ENCODE data around the gene CALM3.
"Not testable (repeated sequence)": the region's sequence is repeated elsewhere in the genome, so short reads cannot be mapped to it uniquely, and the experiment has no call there.

CALM3 gene

GRCh38 chr19:46626446-46626845 is 25.3 kb downstream of the CALM3 start:
- TF ChIP-seq, protein P1, sequence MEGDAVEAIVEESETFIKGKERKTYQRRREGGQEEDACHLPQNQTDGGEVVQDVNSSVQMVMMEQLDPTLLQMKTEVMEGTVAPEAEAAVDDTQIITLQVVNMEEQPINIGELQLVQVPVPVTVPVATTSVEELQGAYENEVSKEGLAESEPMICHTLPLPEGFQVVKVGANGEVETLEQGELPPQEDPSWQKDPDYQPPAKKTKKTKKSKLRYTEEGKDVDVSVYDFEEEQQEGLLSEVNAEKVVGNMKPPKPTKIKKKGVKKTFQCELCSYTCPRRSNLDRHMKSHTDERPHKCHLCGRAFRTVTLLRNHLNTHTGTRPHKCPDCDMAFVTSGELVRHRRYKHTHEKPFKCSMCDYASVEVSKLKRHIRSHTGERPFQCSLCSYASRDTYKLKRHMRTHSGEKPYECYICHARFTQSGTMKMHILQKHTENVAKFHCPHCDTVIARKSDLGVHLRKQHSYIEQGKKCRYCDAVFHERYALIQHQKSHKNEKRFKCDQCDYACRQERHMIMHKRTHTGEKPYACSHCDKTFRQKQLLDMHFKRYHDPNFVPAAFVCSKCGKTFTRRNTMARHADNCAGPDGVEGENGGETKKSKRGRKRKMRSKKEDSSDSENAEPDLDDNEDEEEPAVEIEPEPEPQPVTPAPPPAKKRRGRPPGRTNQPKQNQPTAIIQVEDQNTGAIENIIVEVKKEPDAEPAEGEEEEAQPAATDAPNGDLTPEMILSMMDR (IDR thresholded peaks at IDR 0.05; ENCODE audit: low read depth, low read length, missing control alignments): no peak
- in situ Hi-C loops (cut with HindIII; ENCODE audit: low sequenced_read_pairs): no loop called here
- DNase-seq (ENCODE audit: low read depth): no peak
- H3K4me3 ChIP-seq (ENCODE audit: low read depth, low read length): no peak overlapping the region

- H3K4me3 ChIP-seq (ENCODE audit: low read depth, low read length); DNase-seq (ENCODE audit: low read depth); in situ Hi-C loops (cut with HindIII; ENCODE audit: low sequenced_read_pairs): not testable (repeated sequence)
Observed at GRCh38 chr19:46628970-46629369, 27.8 kb downstream of the CALM3 start.

- in situ Hi-C loops (cut with HindIII; ENCODE audit: low sequenced_read_pairs): no loop called here
- no peak for DNase-seq (ENCODE audit: low read depth)
- TF ChIP-seq, protein P1 (IDR thresholded peaks at IDR 0.05; ENCODE audit: low read depth, low read length, missing control alignments): no peak
- no peak overlapping the region for H3K4me3 ChIP-seq (ENCODE audit: low read depth, low read length)
Observed at GRCh38 chr19:46629546-46630025, 28.5 kb downstream of the CALM3 start.

DNA sequence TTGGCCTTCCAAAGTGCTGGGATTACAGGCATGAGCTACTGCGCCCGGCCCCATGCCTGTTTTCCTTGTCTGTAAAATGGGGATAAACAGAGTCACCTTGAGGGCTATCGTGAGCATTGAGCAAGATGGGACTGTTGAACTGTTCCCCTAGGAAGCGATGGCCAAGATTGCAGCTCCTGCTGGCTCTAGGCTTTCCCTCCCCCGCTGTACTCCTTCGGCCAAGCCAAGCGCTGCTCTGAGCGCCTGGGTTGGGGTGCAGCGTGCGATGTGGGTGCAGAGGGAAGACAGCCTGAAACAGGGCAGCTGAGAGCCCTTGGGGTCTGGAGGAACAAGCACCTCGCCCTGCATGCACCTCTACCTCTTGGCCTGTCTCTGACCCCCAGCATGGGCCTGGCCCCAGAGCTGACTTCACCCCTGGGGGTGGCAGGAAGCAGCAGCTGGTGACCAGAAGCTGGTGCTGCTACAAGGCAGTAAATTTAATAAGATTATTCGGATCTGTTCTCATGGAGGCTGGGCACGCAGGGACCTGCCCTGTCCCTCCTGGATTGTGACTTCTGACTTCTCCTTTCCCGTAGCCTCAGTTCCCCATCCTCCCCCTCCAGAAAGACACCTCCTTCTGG is 29.6 kb downstream of the CALM3 start:
- in situ Hi-C loops (cut with HindIII; ENCODE audit: low sequenced_read_pairs): no loop called here
- DNase-seq (ENCODE audit: low read depth): no peak
- no peak overlapping the region for H3K4me3 ChIP-seq (ENCODE audit: low read depth, low read length)
- TF ChIP-seq, protein P1 (IDR thresholded peaks at IDR 0.05; ENCODE audit: low read depth, low read length, missing control alignments): no peak

DNA sequence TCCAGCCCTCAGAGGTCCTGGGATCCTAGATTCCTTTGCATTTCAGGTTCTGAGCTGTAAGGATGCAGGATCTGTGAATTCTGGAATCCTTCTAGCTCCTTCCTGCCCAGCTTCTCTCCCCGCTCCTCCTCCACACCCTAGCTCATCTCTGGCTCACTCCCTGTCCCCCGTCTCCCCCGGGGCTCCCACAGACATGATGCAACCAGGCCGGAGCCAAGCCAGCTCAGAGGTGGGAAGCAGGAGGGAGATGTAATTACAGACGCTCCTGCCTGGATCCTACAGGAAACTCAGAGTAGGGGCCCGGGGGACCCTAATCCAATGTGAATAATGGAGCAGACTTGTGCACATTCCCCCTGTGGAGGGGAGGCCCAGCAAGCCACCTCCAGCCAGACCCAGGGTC is 30.4 kb downstream of the CALM3 start:
- no peak overlapping the region for H3K4me3 ChIP-seq (ENCODE audit: low read depth, low read length)
- in situ Hi-C loops (cut with HindIII; ENCODE audit: low sequenced_read_pairs): no loop called here
- no peak for DNase-seq (ENCODE audit: low read depth)
- TF ChIP-seq, protein P1 (IDR thresholded peaks at IDR 0.05; ENCODE audit: low read depth, low read length, missing control alignments): no peak

DNA sequence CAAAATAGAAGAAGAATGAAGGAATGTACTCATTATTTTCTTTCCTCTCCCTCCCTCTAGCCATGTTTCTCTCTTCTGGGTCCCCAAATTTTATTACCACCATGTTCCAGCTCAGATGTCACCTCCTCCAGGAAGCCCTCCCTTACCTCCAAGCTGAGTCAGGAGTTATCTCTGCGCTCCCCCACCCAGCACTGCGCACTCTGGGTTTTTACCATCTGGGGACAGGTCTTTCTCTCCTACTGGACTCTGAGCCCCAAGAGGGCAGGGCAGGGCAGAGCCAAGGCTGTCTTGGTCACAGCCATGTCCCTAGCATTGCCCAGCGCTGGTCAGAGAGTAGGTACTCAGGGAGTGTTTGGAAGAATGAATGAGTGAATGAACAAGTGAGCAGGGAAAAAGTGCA is 32.0 kb downstream of the CALM3 start:
- no peak for DNase-seq (ENCODE audit: low read depth)
- no peak overlapping the region for H3K4me3 ChIP-seq (ENCODE audit: low read depth, low read length)
- TF ChIP-seq, protein P1 (IDR thresholded peaks at IDR 0.05; ENCODE audit: low read depth, low read length, missing control alignments): no peak
- in situ Hi-C loops (cut with HindIII; ENCODE audit: low sequenced_read_pairs): no loop called here

GRCh38 chr19:46634045-46634655 is 33.0 kb downstream of the CALM3 start:
- in situ Hi-C loops (cut with HindIII; ENCODE audit: low sequenced_read_pairs): no loop called here
- peak overlapping the region; percentile 33 for H3K4me3 ChIP-seq (ENCODE audit: low read depth, low read length)
- DNase-seq (ENCODE audit: low read depth): peak; percentile 47
- TF ChIP-seq, protein P1 (IDR thresholded peaks at IDR 0.05; ENCODE audit: low read depth, low read length, missing control alignments): no peak

Data from astrocyte of the cerebellum (primary cell).